Measurements from ENCODE around the gene PLD3. TPM values are rescaled to one million over a fixed set of nuclear protein-coding genes. Genes with fewer than 3 reads are reported as not detected.
"Not testable (repeated sequence)": the region's sequence is repeated elsewhere in the genome, so short reads cannot be mapped to it uniquely, and the experiment has no call there.

Gene PLD3
- total RNA-seq, 1 donor from 2014 or later = 159 TPM

GRCh38 chr19:40323705-40324104, 24.8 kb upstream of the PLD3 start:
- intact Hi-C loops (cut with DNase I) = no loop called here
- DNase-seq = no peak
- no peak for ATAC-seq (ENCODE audit: poor library complexity)

GRCh38 chr19:40326201-40326600, 22.3 kb upstream of the PLD3 start:
- no peak for ATAC-seq (ENCODE audit: poor library complexity)
- intact Hi-C loops (cut with DNase I) = no loop called here
- no peak for DNase-seq

- intact Hi-C loops (cut with DNase I) = no loop called here
- ATAC-seq (ENCODE audit: poor library complexity) = no peak
- DNase-seq = no peak
Observed at GRCh38 chr19:40331052-40331451, 17.4 kb upstream of the PLD3 start.

- no peak for ATAC-seq (ENCODE audit: poor library complexity)
- intact Hi-C loops (cut with DNase I) = no loop called here
- DNase-seq = no peak
Observed at GRCh38 chr19:40332669-40333068, 15.8 kb upstream of the PLD3 start.

GRCh38 chr19:40333083-40333482, 15.4 kb upstream of the PLD3 start:
- ATAC-seq (ENCODE audit: poor library complexity); DNase-seq; intact Hi-C loops (cut with DNase I): not testable (repeated sequence)

- intact Hi-C loops (cut with DNase I) = no loop called here
- no peak for DNase-seq
- no peak for ATAC-seq (ENCODE audit: poor library complexity)
Observed at GRCh38 chr19:40335101-40335500, 13.4 kb upstream of the PLD3 start.

GRCh38 chr19:40335855-40336600, 12.5 kb upstream of the PLD3 start:
- ATAC-seq (ENCODE audit: poor library complexity) = no peak
- no peak for DNase-seq
- intact Hi-C loops (cut with DNase I) = no loop called here

- intact Hi-C loops (cut with DNase I) = no loop called here
- DNase-seq = no peak
- ATAC-seq (ENCODE audit: poor library complexity) = no peak
Observed at GRCh38 chr19:40336601-40336900, 11.9 kb upstream of the PLD3 start.

GRCh38 chr19:40337107-40337506, 11.4 kb upstream of the PLD3 start:
- no peak for DNase-seq
- no peak for ATAC-seq (ENCODE audit: poor library complexity)
- intact Hi-C loops (cut with DNase I) = no loop called here

GRCh38 chr19:40337594-40337993, 10.9 kb upstream of the PLD3 start:
- intact Hi-C loops (cut with DNase I) = no loop called here
- DNase-seq (no peak), ATAC-seq (ENCODE audit: poor library complexity) (no peak)

GRCh38 chr19:40339018-40339728, 9.3 kb upstream of the PLD3 start:
- intact Hi-C loops (cut with DNase I) = no loop called here
- ATAC-seq (ENCODE audit: poor library complexity) = no peak
- DNase-seq = no peak

- ATAC-seq (ENCODE audit: poor library complexity) (peak; percentile 93), DNase-seq (peak; percentile 85)
- intact Hi-C loops (cut with DNase I) = loop anchor here (10.0 kb wide), 1 partner anchor 103 kb away; the partner anchor contains the start of gene SERTAD3
Observed at GRCh38 chr19:40341601-40342482, 6.7 kb upstream of the PLD3 start.

- ATAC-seq (ENCODE audit: poor library complexity) = no peak
- DNase-seq = no peak
- intact Hi-C loops (cut with DNase I) = loop anchor here (10.0 kb wide), 1 partner anchor 102 kb away; the partner anchor contains the start of gene SERTAD3
Observed at GRCh38 chr19:40342644-40343311, 5.7 kb upstream of the PLD3 start.

- DNase-seq (no peak), ATAC-seq (ENCODE audit: poor library complexity) (no peak)
- intact Hi-C loops (cut with DNase I) = loop anchor here (10.0 kb wide), 1 partner anchor 100 kb away; the partner anchor contains the start of gene SERTAD3
Observed at GRCh38 chr19:40344422-40344821, 4.1 kb upstream of the PLD3 start.

GRCh38 chr19:40348961-40349507, 539 bp downstream of the PLD3 start:
- ATAC-seq (ENCODE audit: poor library complexity) (peak; percentile 9), DNase-seq (no peak)
- intact Hi-C loops (cut with DNase I) = loop anchor here (10.0 kb wide), 1 partner anchor 96 kb away; the partner anchor contains the start of gene SERTAD3

GRCh38 chr19:40355975-40356680, 7.6 kb downstream of the PLD3 start:
- no peak for ATAC-seq (ENCODE audit: poor library complexity)
- no peak for DNase-seq
- intact Hi-C loops (cut with DNase I) = no loop called here

- DNase-seq (no peak), ATAC-seq (ENCODE audit: poor library complexity) (no peak)
- intact Hi-C loops (cut with DNase I) = no loop called here
Observed at GRCh38 chr19:40356681-40357595, 8.4 kb downstream of the PLD3 start.

Measured in Right ventricle myocardium superior (tissue), 1 donor.